Body of pancreas (tissue), 4 donors: ENCODE data around the gene KRT72. TPM values are rescaled to one million over a fixed set of nuclear protein-coding genes. Genes with fewer than 3 reads are reported as not detected.

ENCODE experiments used
- ATAC-seq: fragments of 150-250 bp; one replicate; pipeline ENCODE4 v1.9.1; 2016
- DNase-seq, 4 donors: peaks; one replicate each; pipeline ENCODE4 v3.0.0-alpha.2; 2019
- H3K27ac ChIP-seq, 4 donors: fragments of 200-600 bp; sonication (generic); 1 replicate in 3 of 4; 2 replicates in 1 of 4; pipeline versions ENCODE4 v1.5.1 to v1.6.1; 2016 to 2019; ENCODE audit warnings: mild to moderate bottlenecking in 1 of 4, mixed read lengths in 1 of 4, moderate library complexity in 1 of 4
- H3K27me3 ChIP-seq, 2 donors: fragments of 200-600 bp; sonication (generic); one replicate each; pipeline ENCODE4 v1.6.0; 2016; ENCODE audit warnings: mild to moderate bottlenecking in 1 of 2
- H3K36me3 ChIP-seq, 2 donors: fragments of 200-600 bp; sonication (generic); replicated peaks in 1 of 2; 2 replicates each; pipeline ENCODE4 v1.5.1; 2016; ENCODE audit warnings: low read depth in 2 of 2; ENCODE audit not compliant: insufficient read depth in 1 of 2
- H3K4me1 ChIP-seq: fragments of 200-600 bp; sonication (generic); one replicate; pipeline ENCODE4 v1.6.0; 2016
- H3K4me3 ChIP-seq, 2 donors: fragments of 200-600 bp; sonication (generic); 1 replicate in 1 of 2; 2 replicates in 1 of 2; pipeline ENCODE4 v1.5.1; 2016 to 2019
- H3K9me3 ChIP-seq, 3 donors: fragments of 200-600 bp; sonication (generic); 1 replicate in 2 of 3; 2 replicates in 1 of 3; pipeline ENCODE4 v1.5.1; 2016
- POLR2A ChIP-seq, 3 donors: fragments of 450-650 bp; IDR thresholded peaks; one replicate each; pipeline ENCODE4 v1.6.1; 2016; ENCODE audit warnings: antibody characterized with exemption in 3 of 3, mild to moderate bottlenecking in 2 of 3
- WGBS, 2 donors: methylation state at CpG; one replicate each; pipeline ENCODE4 v1.1.5; 2017; 5-methylcytosine and 5-hydroxymethylcytosine counted together
- intact Hi-C: fragments of 100-400 bp; cut with DNase I; formaldehyde crosslinking; loops from one replicate; pipeline ENCODE4 v1.15.1; 2023
- total RNA-seq, 2 donors: library from RNA; depleted of rRNA; stranded (reverse); fragments of >200 nt; gene quantifications; one replicate each; pipeline ENCODE4 v1.1.0, GENCODE V29; 2016
- TF ChIP-seq, protein P1 (sequence below), 7 experiments: fragments of 450-650 bp in 4 of 7; fragments of 200-600 bp in 3 of 7; sonication (generic) in 3 of 7; IDR thresholded peaks; one replicate each; pipeline ENCODE4 v1.5.1; 2016 to 2019; ENCODE audit warnings: antibody characterized with exemption in 7 of 7

KRT72 gene
- total RNA-seq, 2 donors from 2014 or later, result not detected

DNA sequence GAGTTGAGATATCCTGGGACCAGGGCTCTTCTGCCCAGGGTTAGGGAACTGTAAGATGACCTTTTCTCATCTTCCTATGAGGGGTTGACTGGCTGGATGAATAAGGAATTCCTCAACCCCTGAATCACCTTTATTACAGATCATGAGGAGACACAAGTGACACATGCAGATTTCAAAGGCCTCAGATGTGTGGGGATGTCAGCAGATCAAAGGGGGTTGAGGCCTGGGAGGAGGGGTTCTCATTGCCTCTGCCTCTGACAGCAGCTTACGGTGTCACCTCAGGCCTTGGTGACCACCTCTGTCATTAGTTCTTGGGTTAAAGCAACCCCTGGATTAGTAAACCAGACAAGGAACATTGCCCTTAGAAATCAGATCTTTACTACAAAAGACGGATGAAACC is 2.1 kb upstream of the KRT72 start:
- DNase-seq (no peak), ATAC-seq (no peak)
- H3K27me3 ChIP-seq, result no peaks in the 10 kb centered on the region
- H3K36me3 ChIP-seq, result no peaks in the 10 kb centered on the region
- no peak overlapping the region for H3K4me3 ChIP-seq
- no peaks in the 10 kb centered on the region for H3K9me3 ChIP-seq
- no peak overlapping the region for H3K27ac ChIP-seq
- WGBS, 2 donors, result 50 to 74% methylated on average over 2 of the region's 2 CpGs
- TF ChIP-seq POLR2A (IDR thresholded peaks at IDR 0.05), result no peak
- TF ChIP-seq, protein P1, sequence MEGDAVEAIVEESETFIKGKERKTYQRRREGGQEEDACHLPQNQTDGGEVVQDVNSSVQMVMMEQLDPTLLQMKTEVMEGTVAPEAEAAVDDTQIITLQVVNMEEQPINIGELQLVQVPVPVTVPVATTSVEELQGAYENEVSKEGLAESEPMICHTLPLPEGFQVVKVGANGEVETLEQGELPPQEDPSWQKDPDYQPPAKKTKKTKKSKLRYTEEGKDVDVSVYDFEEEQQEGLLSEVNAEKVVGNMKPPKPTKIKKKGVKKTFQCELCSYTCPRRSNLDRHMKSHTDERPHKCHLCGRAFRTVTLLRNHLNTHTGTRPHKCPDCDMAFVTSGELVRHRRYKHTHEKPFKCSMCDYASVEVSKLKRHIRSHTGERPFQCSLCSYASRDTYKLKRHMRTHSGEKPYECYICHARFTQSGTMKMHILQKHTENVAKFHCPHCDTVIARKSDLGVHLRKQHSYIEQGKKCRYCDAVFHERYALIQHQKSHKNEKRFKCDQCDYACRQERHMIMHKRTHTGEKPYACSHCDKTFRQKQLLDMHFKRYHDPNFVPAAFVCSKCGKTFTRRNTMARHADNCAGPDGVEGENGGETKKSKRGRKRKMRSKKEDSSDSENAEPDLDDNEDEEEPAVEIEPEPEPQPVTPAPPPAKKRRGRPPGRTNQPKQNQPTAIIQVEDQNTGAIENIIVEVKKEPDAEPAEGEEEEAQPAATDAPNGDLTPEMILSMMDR (IDR thresholded peaks at IDR 0.05), result no peak
- H3K4me1 ChIP-seq, result no peaks in the 10 kb centered on the region
- intact Hi-C loops, result no loop called here

DNA sequence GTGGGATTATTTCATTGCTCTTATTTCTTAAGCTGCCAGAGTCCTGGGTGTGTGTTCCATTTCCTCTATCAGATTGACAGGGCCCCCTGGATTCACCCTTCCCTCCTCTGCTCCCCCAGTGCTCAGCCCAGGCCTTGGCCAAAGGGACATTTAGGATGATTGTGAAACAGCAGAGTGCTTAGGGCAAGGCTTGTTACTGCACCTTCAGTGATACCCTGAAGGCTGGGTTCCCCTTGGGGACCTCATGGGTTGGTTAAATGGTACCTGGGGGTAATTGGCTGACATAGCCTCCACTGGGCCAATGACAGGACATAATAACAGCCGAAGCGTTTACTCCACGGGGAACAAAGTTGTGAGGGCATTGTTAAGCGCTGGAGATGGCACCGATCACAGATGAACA is 1.3 kb upstream of the KRT72 start:
- Histone ChIP-seq H3K36me3 (no peaks in the 10 kb centered on the region), H3K27me3 (no peaks in the 10 kb centered on the region), H3K4me3 (no peak overlapping the region), H3K9me3 (no peaks in the 10 kb centered on the region), H3K27ac (no peak overlapping the region), H3K4me1 (no peaks in the 10 kb centered on the region)
- intact Hi-C loops, result no loop called here
- TF ChIP-seq POLR2A (IDR thresholded peaks at IDR 0.05), result no peak
- TF ChIP-seq, protein P1 (IDR thresholded peaks at IDR 0.05), result no peak
- 84 to 92% methylated on average over 5 of the region's 5 CpGs for WGBS, 2 donors
- DNase-seq, result no peak
- no peak for ATAC-seq

DNA sequence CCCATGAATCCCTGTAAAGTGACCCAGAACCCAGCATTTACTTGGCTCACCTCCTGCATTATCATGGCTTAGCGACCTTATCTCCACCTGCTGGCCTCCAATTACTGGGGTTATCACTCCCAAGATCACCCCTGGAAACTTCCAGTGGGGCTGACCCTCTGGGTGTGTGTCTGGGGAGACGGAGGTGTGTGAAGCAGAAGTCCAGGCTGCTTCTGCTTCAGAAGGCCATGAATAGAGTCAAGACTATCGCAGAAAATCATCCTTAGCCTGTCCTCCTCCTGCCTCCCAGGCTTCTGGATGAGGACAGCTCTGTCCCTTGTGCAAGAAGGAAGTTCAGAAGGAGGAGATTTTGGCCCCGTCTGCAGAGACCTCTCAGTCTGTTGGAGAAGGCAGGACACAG is 408 bp upstream of the KRT72 start:
- ATAC-seq (no peak), DNase-seq (no peak)
- TF ChIP-seq POLR2A (IDR thresholded peaks at IDR 0.05), result no peak
- intact Hi-C loops, result no loop called here
- Histone ChIP-seq H3K4me1 (no peaks in the 10 kb centered on the region), H3K9me3 (no peaks in the 10 kb centered on the region), H3K4me3 (no peak overlapping the region), H3K27me3 (no peaks in the 10 kb centered on the region), H3K36me3 (no peaks in the 10 kb centered on the region), H3K27ac (no peak overlapping the region)
- 53 to 76% methylated on average over 4 of the region's 4 CpGs for WGBS, 2 donors

DNA sequence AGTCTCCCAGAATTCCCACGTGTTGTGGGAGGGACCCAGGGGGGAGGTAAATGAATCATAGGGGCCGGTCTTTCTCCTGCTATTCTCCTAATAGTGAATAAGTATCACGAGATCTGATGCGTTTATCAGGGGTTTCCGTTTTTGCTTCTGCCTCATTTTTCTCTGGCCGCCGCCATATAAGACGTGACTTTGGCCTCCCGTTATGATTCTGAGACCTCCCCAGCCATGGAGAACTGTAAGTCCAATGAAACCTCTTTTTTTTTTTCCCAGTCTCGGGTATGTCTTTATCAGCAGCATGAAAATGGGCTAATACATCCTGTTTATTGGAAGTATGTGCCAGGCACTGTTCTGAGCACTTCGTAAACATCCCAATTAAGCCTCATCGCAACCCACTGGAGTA is 788 bp downstream of the KRT72 start:
- WGBS, 2 donors, result 73 to 82% methylated on average over 12 of the region's 12 CpGs
- Histone ChIP-seq H3K4me1 (no peaks in the 10 kb centered on the region), H3K27me3 (no peaks in the 10 kb centered on the region), H3K27ac (no peak overlapping the region), H3K9me3 (no peaks in the 10 kb centered on the region), H3K4me3 (no peak overlapping the region), H3K36me3 (no peaks in the 10 kb centered on the region)
- DNase-seq (no peak), ATAC-seq (no peak)
- TF ChIP-seq POLR2A (IDR thresholded peaks at IDR 0.05), result no peak
- TF ChIP-seq, protein P1 (IDR thresholded peaks at IDR 0.05), result no peak
- intact Hi-C loops, result no loop called here

DNA sequence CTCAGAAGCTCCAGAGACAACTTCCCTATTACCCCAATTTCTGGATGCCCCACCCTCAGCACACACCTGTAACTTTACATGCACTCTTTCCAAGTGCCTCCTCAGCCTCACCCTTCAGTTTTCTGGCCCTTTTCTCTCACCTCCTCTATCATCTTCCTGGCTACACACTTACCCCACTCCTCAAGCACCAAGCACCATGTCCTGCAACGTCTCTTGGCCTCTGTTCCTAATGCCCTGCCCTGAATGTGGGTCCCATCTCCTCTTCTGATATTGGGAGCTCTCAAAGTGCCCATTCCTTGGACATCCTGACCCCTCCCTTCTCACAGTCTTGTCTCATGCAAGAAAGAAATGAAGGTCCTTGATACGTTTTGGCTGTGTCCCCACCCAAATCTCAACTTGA is 1.2 kb downstream of the KRT72 start:
- ATAC-seq (no peak), DNase-seq (no peak)
- H3K36me3 ChIP-seq, result no peaks in the 10 kb centered on the region
- H3K4me3 ChIP-seq, result no peak overlapping the region
- no peak overlapping the region for H3K27ac ChIP-seq
- no peaks in the 10 kb centered on the region for H3K4me1 ChIP-seq
- H3K27me3 ChIP-seq, result no peaks in the 10 kb centered on the region
- intact Hi-C loops, result no loop called here
- 44 to 60% methylated on average over 2 of the region's 2 CpGs for WGBS, 2 donors
- TF ChIP-seq, protein P1 (IDR thresholded peaks at IDR 0.05), result no peak
- TF ChIP-seq POLR2A (IDR thresholded peaks at IDR 0.05), result no peak
- no peaks in the 10 kb centered on the region for H3K9me3 ChIP-seq
